Hepatocyte (in vitro differentiated cells): ENCODE data around the gene ZSCAN12. TPM values are rescaled to one million over a fixed set of nuclear protein-coding genes. Genes with fewer than 3 reads are reported as not detected.

Experiments used
- DNase-seq: peaks from one replicate; pipeline ENCODE4 v3.0.0-alpha.2; 2016; ENCODE audit warnings: low spot score
- H2AFZ ChIP-seq: fragments of 200-600 bp; sonication (generic); 2 replicates; pipeline ENCODE4 v1.6.0; 2016; ENCODE audit warnings: antibody characterized with exemption, mild to moderate bottlenecking
- H3K27ac ChIP-seq: fragments of 200-600 bp; sonication (generic); 2 replicates; pipeline ENCODE4 v1.5.1; 2016; ENCODE audit warnings: mild to moderate bottlenecking
- H3K27me3 ChIP-seq: fragments of 200-600 bp; sonication (generic); 2 replicates; pipeline ENCODE4 v1.6.1; 2016
- H3K36me3 ChIP-seq: fragments of 200-600 bp; sonication (generic); replicated peaks from 2 replicates; pipeline ENCODE4 v1.5.1; 2016; ENCODE audit warnings: low read depth; ENCODE audit not compliant: insufficient read depth
- H3K4me1 ChIP-seq: fragments of 200-600 bp; sonication (generic); 2 replicates; pipeline ENCODE4 v1.5.1; 2016; ENCODE audit warnings: mild to moderate bottlenecking, moderate library complexity; ENCODE audit not compliant: insufficient read depth
- H3K4me2 ChIP-seq: fragments of 200-600 bp; sonication (generic); 2 replicates; pipeline ENCODE4 v1.6.0; 2016
- H3K4me3 ChIP-seq: fragments of 200-600 bp; sonication (generic); 2 replicates; pipeline ENCODE4 v1.5.1; 2016; ENCODE audit warnings: mild to moderate bottlenecking
- H3K79me2 ChIP-seq: fragments of 200-600 bp; sonication (generic); 2 replicates; pipeline ENCODE4 v1.6.0; 2017; ENCODE audit warnings: mild to moderate bottlenecking
- H3K9me2 ChIP-seq: fragments of 200-600 bp; sonication (generic); replicated peaks from 2 replicates; pipeline ENCODE4 v1.6.0; 2017; ENCODE audit warnings: mild to moderate bottlenecking; ENCODE audit not compliant: insufficient read depth
- H3K9me3 ChIP-seq: fragments of 200-600 bp; sonication (generic); 2 replicates; pipeline ENCODE4 v1.5.1; 2016; ENCODE audit warnings: low read depth, mild to moderate bottlenecking
- H4K20me1 ChIP-seq: fragments of 200-600 bp; sonication (generic); 2 replicates; pipeline ENCODE4 v1.6.0; 2016; ENCODE audit warnings: mild to moderate bottlenecking; ENCODE audit not compliant: insufficient read depth, poor library complexity, severe bottlenecking
- EZH2 ChIP-seq: fragments of 200-600 bp; sonication (generic); IDR thresholded peaks from 2 replicates; pipeline ENCODE4 v1.6.1; 2016; ENCODE audit warnings: antibody characterized with exemption, mild to moderate bottlenecking, borderline replicate concordance
- EZH2phosphoT487 ChIP-seq: fragments of 200-600 bp; sonication (generic); IDR thresholded peaks from one replicate; pipeline ENCODE4 v1.6.1; 2018; ENCODE audit warnings: antibody characterized with exemption, mild to moderate bottlenecking, low read depth, moderate library complexity; ENCODE audit not compliant: unreplicated experiment, severe bottlenecking
- WGBS: methylation state at CpG from one replicate; pipeline ENCODE4 v1.1.6; 2016; ENCODE audit warnings: low lambda C conversion rate; ENCODE audit errors: missing lambda C conversion rate; 5-methylcytosine and 5-hydroxymethylcytosine counted together
- polyA plus RNA-seq: library from polyadenylated mRNA; unstranded; fragments of >200 nt; fragmentation: Nextera tagmentation; extraction: Ambion mirVana; gene quantifications from 2 replicates; pipeline ENCODE4 v1.2.1, GENCODE V29; 2016
- total RNA-seq: library from RNA; depleted of rRNA; stranded (reverse); fragments of >200 nt; gene quantifications from 2 replicates; pipeline ENCODE4 v1.2.3, GENCODE V29; 2014
- TF ChIP-seq, protein P1 (sequence below): fragments of 200-600 bp; sonication (generic); IDR thresholded peaks from 2 replicates; pipeline ENCODE4 v1.5.1; 2016; ENCODE audit warnings: antibody characterized with exemption, mild to moderate bottlenecking; ENCODE audit not compliant: poor library complexity

The ZSCAN12 gene
- total and polyA plus RNA-seq, 2 experiments from 2014 or later, result 2.1 to 6.1 TPM

DNA sequence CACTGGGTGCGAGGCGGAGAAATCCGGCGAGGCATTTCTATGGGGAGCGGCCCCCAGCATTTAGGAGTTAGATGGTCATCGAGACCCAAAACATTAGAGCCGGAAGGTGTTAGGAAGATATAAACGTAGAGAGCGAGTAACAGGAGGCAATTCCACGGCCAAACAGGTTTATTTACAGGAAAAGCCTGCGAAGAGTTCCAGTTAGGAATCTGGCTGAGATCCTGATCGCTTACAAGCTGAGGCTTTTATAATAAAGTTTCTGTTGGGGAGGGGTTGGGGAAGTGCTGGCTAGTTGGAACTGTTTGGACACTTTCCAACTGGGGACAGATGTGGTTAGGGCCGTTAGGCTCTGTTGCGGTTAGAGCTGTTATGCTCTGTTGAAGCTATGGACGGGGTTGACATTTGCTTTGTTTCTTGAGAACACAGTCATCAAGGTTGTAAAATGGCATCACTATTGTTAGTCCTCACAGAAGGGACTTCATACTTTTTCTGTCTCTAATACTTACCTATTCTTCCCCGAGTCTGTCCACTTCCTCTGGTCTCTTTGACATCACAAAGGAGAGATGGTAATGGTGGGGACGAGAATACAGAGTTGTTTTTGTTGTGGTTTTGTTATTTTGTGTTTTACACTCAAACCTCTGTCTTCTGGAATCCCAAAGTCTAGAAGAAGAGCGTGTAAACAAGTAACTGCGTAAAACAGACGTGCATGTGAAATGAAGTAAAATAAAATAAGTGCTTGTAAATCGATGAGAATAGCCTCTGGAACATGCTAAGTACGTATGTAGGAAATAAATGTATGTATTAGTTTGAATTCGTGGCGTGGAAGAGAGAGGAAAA lies 63.0 kb downstream of the ZSCAN12 start:
- Histone ChIP-seq H3K4me3 (peak overlapping the region; percentile 56), H3K36me3 (no peaks in the 10 kb centered on the region), H3K9me2 (no peaks in the 10 kb centered on the region), H3K27ac (peak overlapping the region; percentile 94), H2AFZ (peak overlapping the region; percentile 14), H4K20me1 (no peaks in the 10 kb centered on the region), H3K9me3 (no peaks in the 10 kb centered on the region), H3K79me2 (peaks cover 13% of the 10 kb centered on the region), H3K4me2 (peak overlapping the region; percentile 74), H3K4me1 (peaks cover 7% of the 10 kb centered on the region), H3K27me3 (no peaks in the 10 kb centered on the region)
- DNase-seq, result peak; percentile 69
- 15% methylated on average over 24 of the region's 24 CpGs for WGBS
- TF ChIP-seq, protein P1, sequence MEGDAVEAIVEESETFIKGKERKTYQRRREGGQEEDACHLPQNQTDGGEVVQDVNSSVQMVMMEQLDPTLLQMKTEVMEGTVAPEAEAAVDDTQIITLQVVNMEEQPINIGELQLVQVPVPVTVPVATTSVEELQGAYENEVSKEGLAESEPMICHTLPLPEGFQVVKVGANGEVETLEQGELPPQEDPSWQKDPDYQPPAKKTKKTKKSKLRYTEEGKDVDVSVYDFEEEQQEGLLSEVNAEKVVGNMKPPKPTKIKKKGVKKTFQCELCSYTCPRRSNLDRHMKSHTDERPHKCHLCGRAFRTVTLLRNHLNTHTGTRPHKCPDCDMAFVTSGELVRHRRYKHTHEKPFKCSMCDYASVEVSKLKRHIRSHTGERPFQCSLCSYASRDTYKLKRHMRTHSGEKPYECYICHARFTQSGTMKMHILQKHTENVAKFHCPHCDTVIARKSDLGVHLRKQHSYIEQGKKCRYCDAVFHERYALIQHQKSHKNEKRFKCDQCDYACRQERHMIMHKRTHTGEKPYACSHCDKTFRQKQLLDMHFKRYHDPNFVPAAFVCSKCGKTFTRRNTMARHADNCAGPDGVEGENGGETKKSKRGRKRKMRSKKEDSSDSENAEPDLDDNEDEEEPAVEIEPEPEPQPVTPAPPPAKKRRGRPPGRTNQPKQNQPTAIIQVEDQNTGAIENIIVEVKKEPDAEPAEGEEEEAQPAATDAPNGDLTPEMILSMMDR, result no peak

DNA sequence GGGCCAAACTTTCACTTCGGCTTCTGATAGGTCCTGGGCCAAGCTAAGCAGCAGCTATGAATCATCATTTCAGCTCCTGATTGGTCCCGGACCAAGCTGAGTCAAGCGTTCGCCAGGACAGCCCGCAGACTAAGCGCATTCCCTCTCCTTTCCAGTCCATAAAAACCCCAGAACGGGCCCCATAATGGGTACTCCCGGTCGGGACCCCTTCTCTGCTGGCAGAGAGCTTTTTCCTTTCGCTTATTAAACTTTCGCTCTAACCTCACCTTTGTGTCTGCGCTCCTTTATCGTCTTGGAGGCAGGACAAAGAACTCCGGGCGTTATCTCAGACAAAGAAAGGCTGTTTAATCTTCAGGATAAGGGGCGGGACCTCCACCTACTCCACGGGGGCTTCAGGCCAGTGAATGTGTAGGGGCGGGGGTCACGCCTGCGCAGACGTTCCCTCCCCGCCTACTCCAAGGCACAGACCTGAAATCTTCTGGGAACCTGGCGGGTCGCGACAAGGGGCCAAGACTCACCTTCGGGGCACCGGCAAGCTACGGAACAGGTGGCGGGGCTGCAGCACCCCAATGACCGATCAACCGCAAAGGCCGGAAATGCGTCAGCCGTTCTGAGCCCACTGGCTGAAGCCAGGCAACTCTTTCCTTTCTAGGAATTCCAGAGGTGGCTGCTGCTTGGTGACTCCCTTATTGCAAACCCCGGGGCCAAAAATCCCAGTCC lies 63.8 kb downstream of the ZSCAN12 start, which contains the start of gene ZSCAN31:
ZSCAN31 (minus strand) TSS at position 585 of the 720 bp plus-strand sequence. CDS start 6,465 bp downstream, outside the sequence.
- peak; percentile 97 for DNase-seq
- 1% methylated on average over 35 of the region's 35 CpGs for WGBS
- H3K27ac ChIP-seq, result peak within 1 kb of the TSS; percentile 94
- H4K20me1 ChIP-seq, result no peaks in the 10 kb centered on the region
- H3K4me2 ChIP-seq, result peak within 1 kb of the TSS; percentile 74
- no peaks in the 10 kb centered on the region for H3K36me3 ChIP-seq
- TF ChIP-seq EZH2 (no peak), EZH2phosphoT487 (no peak)
- TF ChIP-seq, protein P1, result no peak
- peaks cover 7% of the 10 kb centered on the region for H3K4me1 ChIP-seq
- H2AFZ ChIP-seq, result peak within 1 kb of the TSS; percentile 31
- H3K4me3 ChIP-seq, result peak within 1 kb of the TSS; percentile 56
- H3K9me2 ChIP-seq, result no peaks in the 10 kb centered on the region
- H3K27me3 ChIP-seq, result no peaks in the 10 kb centered on the region
- H3K9me3 ChIP-seq, result no peaks in the 10 kb centered on the region
- H3K79me2 ChIP-seq, result peaks cover 13% of the 10 kb centered on the region

DNA sequence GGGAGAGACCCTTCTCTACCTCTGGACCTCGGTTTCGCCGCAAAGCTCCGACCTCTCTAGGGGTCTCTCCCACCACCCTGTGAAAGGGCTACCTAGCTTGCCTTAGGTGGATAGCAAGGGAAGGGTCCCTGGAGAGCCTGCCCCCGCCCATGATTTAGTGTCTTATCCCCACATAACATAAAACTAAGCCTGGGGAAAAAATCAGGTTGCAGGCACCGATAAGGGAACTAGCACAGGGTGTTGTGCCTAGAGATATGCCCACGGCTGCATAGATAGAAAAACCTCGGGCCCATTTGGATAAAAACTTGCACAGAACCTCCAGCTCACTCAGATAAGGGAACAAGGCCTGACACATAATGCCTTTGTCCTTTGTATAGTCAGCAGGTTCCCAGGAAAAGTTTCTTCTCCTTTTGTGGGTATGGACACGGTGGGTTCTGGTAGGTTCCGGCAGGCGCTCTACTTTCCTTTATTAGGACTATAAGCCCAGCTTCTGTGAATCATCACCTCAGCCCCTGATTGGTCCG lies 64.4 kb downstream of the ZSCAN12 start:
- H3K4me3 ChIP-seq, result peak overlapping the region; percentile 10
- H3K36me3 ChIP-seq, result no peaks in the 10 kb centered on the region
- DNase-seq, result no peak
- TF ChIP-seq EZH2 (no peak), EZH2phosphoT487 (no peak)
- TF ChIP-seq, protein P1, result no peak
- no peaks in the 10 kb centered on the region for H3K27me3 ChIP-seq
- H3K9me2 ChIP-seq, result no peaks in the 10 kb centered on the region
- no peaks in the 10 kb centered on the region for H3K9me3 ChIP-seq
- H3K27ac ChIP-seq, result peak overlapping the region; percentile 90
- peak overlapping the region; percentile 70 for H3K4me2 ChIP-seq
- peak overlapping the region; percentile 31 for H2AFZ ChIP-seq
- H3K4me1 ChIP-seq, result peaks cover 7% of the 10 kb centered on the region
- peaks cover 13% of the 10 kb centered on the region for H3K79me2 ChIP-seq
- 40% methylated on average over 12 of the region's 12 CpGs for WGBS
- H4K20me1 ChIP-seq, result no peaks in the 10 kb centered on the region
